Stomach (tissue), 9 donors: ENCODE results near the gene FOXS1. TPM values are rescaled to one million over a fixed set of nuclear protein-coding genes. Genes with fewer than 3 reads are reported as not detected.

ENCODE experiments used
- DNase-seq, 2 donors: peaks; one replicate each; pipeline versions ENCODE4 v3.0.0 to v3.0.0-alpha.2; 2013 to 2019
- H3K27ac ChIP-seq, 5 donors: fragments of 200-600 bp in 4 of 5; sonication (generic) in 4 of 5; one replicate each; pipeline ENCODE4 v1.5.1; 2013 to 2019; ENCODE audit warnings: mild to moderate bottlenecking in 1 of 5, moderate library complexity in 1 of 5
- H3K27me3 ChIP-seq, 3 donors: fragments of 200-600 bp; sonication (generic); one replicate each; pipeline ENCODE4 v1.5.1; 2017 to 2019; ENCODE audit warnings: mixed run types in 1 of 3
- H3K36me3 ChIP-seq, 4 donors: fragments of 200-600 bp; sonication (generic); 1 replicate in 3 of 4; 2 replicates in 1 of 4; pipeline ENCODE4 v1.5.1; 2016 to 2019
- H3K4me1 ChIP-seq, 4 donors: fragments of 200-600 bp; sonication (generic); one replicate each; pipeline ENCODE4 v1.5.1; 2016 to 2019
- H3K4me3 ChIP-seq, 4 donors: fragments of 200-600 bp; sonication (generic) in 3 of 4; one replicate each; pipeline ENCODE4 v1.5.1; 2016 to 2019; ENCODE audit warnings: mild to moderate bottlenecking in 1 of 4
- H3K9me3 ChIP-seq, 4 donors: fragments of 200-600 bp; sonication (generic); one replicate each; pipeline ENCODE4 v1.5.1; 2016 to 2019
- EP300 ChIP-seq: sonication (generic); formaldehyde crosslinking; IDR thresholded peaks from one replicate; pipeline ENCODE4 v1.6.1; 2017; ENCODE audit warnings: antibody characterized with exemption
- POLR2A ChIP-seq, 4 donors: fragments of 450-650 bp; IDR thresholded peaks; one replicate each; pipeline ENCODE4 v1.6.1; 2016; ENCODE audit warnings: antibody characterized with exemption in 4 of 4, control low read depth in 2 of 4, mild to moderate bottlenecking in 1 of 4, moderate library complexity in 1 of 4
- POLR2AphosphoS5 ChIP-seq, 3 donors: sonication (generic); formaldehyde crosslinking; IDR thresholded peaks; one replicate each; pipeline ENCODE4 v1.6.1; 2016; ENCODE audit warnings: antibody characterized with exemption in 3 of 3
- WGBS, 5 donors: extraction: QIAGEN DNeasy Blood & Tissue Kit in 3 of 5; methylation state at CpG; one replicate each; pipeline versions ENCODE4 v1.1.5 to v1.1.7; 2013 to 2018; 5-methylcytosine and 5-hydroxymethylcytosine counted together
- intact Hi-C: fragments of 100-400 bp; cut with DNase I; formaldehyde crosslinking; loops from one replicate; pipeline ENCODE4 v1.15.1; 2023; ENCODE audit warnings: low total_unique reads
- polyA plus RNA-seq, 3 donors: library from polyadenylated mRNA; stranded (reverse); fragments of 200-250 nt; gene quantifications; one replicate each; pipeline ENCODE4 v1.2.3, GENCODE V29; 2013
- total RNA-seq, 5 donors: library from RNA; depleted of rRNA; stranded (reverse); fragments of >200 nt; gene quantifications; one replicate each; pipeline versions ENCODE4 v1.1.0 to v1.2.3, GENCODE V29; 2014 to 2016
- TF ChIP-seq, protein P1 (sequence below), 7 experiments: fragments of 450-650 bp in 4 of 7; fragments of 200-600 bp in 3 of 7; sonication (generic) in 3 of 7; IDR thresholded peaks; one replicate each; pipeline ENCODE4 v1.5.1; 2016 to 2019; ENCODE audit warnings: antibody characterized with exemption in 7 of 7, control low read depth in 2 of 7, mild to moderate bottlenecking in 1 of 7
- donor health status: healthy with polysubstance abuse.
- donor health status: Bipolar disorder and iron deficiency.
- donor health status: healthy.

Gene FOXS1
- total and polyA plus RNA-seq, 8 donors: 0.43 to 1.1 (median 0.44) TPM; not detected in 5

DNA sequence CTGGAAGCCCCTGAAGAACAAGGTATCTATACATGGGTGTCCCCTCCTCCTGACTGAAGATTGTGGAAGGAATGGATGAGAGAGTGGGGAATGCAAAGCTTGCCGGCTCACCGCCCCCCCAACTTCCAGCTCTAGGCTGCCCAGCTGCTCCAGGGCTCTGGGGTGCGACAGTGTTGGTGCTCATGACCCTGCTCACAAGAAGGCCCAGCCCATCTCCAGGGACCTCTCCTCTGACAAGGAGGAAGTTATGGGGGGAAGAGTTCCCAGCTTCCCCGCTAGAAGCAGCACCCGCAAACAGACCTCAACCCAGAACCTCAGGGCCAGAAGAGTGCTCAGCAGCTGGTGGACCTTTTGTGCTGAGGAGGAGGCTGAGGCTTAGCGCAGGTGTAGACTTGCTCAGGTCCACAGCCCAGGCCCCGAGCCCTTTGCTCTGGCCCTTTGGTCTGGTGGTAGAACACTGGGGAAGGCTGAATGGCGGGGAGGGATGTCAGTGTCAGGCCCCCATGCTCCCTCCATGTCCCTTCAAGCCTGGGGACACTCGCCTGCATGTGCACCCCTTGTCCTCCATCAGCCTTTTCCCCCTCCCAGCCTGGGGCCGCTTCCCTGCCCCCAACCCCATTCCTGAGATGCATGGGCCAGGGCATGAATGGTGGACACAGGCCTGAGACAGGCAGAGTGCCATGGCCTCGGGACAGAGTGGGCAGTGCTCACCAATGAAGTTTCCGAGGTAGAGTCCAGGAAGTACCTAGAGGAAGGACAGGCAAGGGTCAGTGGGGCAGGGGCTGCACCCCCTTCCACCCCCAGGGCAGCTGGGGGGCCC lies 23.7 kb upstream of the FOXS1 start:
- no peak for DNase-seq
- intact Hi-C loops: no loop called here
- H3K4me3 ChIP-seq: peak overlapping the region in 3 of 4 donors; percentile 60 to 93 (median 78)
- H3K27ac ChIP-seq: no peak overlapping the region
- 67 to 83% (median 76%) methylated on average over 9 to 12 of the region's 12 CpGs for WGBS, 5 donors
- H3K36me3 ChIP-seq: no peaks in the 10 kb centered on the region
- no peaks in the 10 kb centered on the region for H3K9me3 ChIP-seq
- peaks cover 0 to 27% (median 20%) of the 10 kb centered on the region in 3 donors for H3K27me3 ChIP-seq
- TF ChIP-seq, protein P1, sequence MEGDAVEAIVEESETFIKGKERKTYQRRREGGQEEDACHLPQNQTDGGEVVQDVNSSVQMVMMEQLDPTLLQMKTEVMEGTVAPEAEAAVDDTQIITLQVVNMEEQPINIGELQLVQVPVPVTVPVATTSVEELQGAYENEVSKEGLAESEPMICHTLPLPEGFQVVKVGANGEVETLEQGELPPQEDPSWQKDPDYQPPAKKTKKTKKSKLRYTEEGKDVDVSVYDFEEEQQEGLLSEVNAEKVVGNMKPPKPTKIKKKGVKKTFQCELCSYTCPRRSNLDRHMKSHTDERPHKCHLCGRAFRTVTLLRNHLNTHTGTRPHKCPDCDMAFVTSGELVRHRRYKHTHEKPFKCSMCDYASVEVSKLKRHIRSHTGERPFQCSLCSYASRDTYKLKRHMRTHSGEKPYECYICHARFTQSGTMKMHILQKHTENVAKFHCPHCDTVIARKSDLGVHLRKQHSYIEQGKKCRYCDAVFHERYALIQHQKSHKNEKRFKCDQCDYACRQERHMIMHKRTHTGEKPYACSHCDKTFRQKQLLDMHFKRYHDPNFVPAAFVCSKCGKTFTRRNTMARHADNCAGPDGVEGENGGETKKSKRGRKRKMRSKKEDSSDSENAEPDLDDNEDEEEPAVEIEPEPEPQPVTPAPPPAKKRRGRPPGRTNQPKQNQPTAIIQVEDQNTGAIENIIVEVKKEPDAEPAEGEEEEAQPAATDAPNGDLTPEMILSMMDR (IDR thresholded peaks at IDR 0.05): no peak
- TF ChIP-seq POLR2AphosphoS5 (IDR thresholded peaks at IDR 0.05) (no peak), EP300 (no peak), POLR2A (IDR thresholded peaks at IDR 0.05) (no peak)
- peaks cover 6 to 24% (median 23%) of the 10 kb centered on the region in 4 donors for H3K4me1 ChIP-seq

DNA sequence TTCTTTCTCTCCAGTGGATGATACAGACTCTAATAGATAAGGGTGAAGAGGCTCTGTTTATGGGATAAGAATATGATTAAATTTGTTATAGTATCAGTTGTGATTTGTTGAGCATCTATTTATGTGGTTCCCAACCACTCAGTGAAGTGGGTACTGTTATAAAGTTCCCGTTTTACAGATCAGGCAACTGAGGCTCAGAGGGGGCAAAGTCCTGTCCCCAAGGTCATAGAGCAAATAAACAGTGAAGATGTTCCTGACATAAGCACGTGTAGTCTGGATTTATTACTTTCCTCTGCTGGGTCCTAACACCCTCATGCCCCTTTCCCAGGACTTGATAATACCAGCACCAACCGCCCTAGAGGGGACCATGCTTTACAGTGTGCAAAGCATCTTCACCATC lies 20.8 kb upstream of the FOXS1 start:
- Histone ChIP-seq H3K4me1 (peaks cover 7 to 31% (median 31%) of the 10 kb centered on the region in 4 donors), H3K27me3 (peaks cover 0 to 35% (median 28%) of the 10 kb centered on the region in 3 donors), H3K4me3 (no peak overlapping the region), H3K36me3 (no peaks in the 10 kb centered on the region), H3K9me3 (no peaks in the 10 kb centered on the region), H3K27ac (no peak overlapping the region)
- intact Hi-C loops: no loop called here
- 60 to 79% (median 75%) methylated on average over 3 of the region's 3 CpGs for WGBS, 5 donors
- DNase-seq: no peak
- TF ChIP-seq POLR2A (IDR thresholded peaks at IDR 0.05) (no peak), POLR2AphosphoS5 (IDR thresholded peaks at IDR 0.05) (no peak), EP300 (no peak)
- TF ChIP-seq, protein P1 (IDR thresholded peaks at IDR 0.05): no peak

DNA sequence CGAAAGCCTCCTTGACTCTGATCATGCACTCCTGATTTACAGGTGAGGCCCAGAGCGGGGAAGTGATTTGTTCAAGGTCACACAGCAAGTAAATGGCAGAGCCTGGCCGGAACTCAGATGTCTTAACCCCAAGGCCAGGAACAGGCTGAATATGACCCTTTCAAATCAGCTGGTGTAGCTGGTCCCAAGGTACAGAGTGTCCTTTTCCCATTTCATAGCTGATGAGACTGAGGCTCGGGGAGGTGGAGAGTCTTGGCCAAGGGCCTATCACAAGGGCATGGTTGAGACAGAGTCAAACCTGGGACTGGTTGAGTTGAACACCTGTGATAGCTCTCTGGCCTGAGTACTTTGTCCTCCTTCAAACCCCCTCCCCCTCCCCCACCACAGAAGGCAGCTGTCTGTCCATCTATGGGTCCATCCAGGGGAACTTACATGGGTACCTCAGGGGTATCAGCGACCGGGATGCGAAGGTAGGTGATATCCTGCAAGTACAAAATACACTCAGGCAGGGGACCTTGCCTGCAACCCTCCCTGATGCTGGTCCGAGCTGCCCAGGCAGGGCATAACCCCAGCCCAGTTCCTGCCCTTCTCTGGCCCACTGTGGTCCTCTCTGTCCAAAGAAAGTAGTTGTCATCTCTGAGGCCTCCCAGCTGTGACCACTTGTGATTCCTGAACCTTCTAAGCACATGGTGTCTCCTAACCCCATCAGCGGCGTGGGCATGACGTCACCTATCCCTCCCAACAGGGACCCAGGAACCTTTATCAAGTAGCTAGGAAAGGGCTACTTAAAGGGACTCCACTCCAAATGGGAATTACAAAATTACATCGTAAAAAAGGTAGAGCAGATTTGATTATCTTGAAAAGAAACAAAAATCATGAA lies 19.4 kb upstream of the FOXS1 start:
- Histone ChIP-seq H3K27ac (no peak overlapping the region), H3K9me3 (no peaks in the 10 kb centered on the region), H3K4me1 (peaks cover 16 to 29% (median 28%) of the 10 kb centered on the region in 4 donors), H3K36me3 (no peaks in the 10 kb centered on the region), H3K4me3 (no peak overlapping the region), H3K27me3 (peaks cover 0 to 35% (median 25%) of the 10 kb centered on the region in 3 donors)
- no peak for DNase-seq
- intact Hi-C loops: no loop called here
- TF ChIP-seq POLR2A (IDR thresholded peaks at IDR 0.05) (no peak), EP300 (no peak), POLR2AphosphoS5 (IDR thresholded peaks at IDR 0.05) (no peak)
- TF ChIP-seq, protein P1 (IDR thresholded peaks at IDR 0.05): no peak
- WGBS, 5 donors: 72 to 92% (median 84%) methylated on average over 10 to 12 of the region's 12 CpGs
